Measurements from ENCODE around the gene TMEM14A. TPM values are rescaled to one million over a fixed set of nuclear protein-coding genes. Genes with fewer than 3 reads are reported as not detected.
"Not testable (repeated sequence)": the region's sequence is repeated elsewhere in the genome, so short reads cannot be mapped to it uniquely, and the experiment has no call there.

The TMEM14A gene
- total RNA-seq, 1 donor from 2014 or later = 12.3 TPM

DNA sequence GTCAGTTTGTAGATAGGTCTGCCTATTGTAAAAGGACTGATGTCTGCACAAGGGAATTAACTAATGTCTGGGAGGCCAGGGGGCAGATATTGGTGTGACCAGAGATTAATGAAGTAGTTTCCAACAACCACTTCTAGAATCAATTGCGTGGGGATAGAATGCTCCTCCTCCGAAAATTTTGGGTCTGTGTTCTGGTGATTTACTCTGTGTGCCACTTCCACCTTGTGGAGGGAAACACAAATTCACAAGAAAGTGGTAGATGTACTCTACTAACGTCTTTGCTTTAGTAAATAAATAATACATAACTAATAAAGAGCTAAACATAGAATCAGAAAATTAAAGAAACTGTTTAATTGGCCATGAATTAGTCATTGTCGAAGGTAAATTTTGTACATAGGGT is 25.5 kb downstream of the TMEM14A start:
- no peak overlapping the region for H3K4me3 ChIP-seq
- TF ChIP-seq, protein P1, sequence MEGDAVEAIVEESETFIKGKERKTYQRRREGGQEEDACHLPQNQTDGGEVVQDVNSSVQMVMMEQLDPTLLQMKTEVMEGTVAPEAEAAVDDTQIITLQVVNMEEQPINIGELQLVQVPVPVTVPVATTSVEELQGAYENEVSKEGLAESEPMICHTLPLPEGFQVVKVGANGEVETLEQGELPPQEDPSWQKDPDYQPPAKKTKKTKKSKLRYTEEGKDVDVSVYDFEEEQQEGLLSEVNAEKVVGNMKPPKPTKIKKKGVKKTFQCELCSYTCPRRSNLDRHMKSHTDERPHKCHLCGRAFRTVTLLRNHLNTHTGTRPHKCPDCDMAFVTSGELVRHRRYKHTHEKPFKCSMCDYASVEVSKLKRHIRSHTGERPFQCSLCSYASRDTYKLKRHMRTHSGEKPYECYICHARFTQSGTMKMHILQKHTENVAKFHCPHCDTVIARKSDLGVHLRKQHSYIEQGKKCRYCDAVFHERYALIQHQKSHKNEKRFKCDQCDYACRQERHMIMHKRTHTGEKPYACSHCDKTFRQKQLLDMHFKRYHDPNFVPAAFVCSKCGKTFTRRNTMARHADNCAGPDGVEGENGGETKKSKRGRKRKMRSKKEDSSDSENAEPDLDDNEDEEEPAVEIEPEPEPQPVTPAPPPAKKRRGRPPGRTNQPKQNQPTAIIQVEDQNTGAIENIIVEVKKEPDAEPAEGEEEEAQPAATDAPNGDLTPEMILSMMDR (IDR thresholded peaks at IDR 0.05) = no peak
- no peak for DNase-seq
- H3K27me3 ChIP-seq = peaks cover 6% of the 10 kb centered on the region
- no peak overlapping the region for H3K27ac ChIP-seq
- H3K4me1 ChIP-seq = no peaks in the 10 kb centered on the region
- intact Hi-C loops (cut with DNase I) = no loop called here
- H3K9me3 ChIP-seq = no peaks in the 10 kb centered on the region
- no peak for ATAC-seq
- no peaks in the 10 kb centered on the region for H3K36me3 ChIP-seq

DNA sequence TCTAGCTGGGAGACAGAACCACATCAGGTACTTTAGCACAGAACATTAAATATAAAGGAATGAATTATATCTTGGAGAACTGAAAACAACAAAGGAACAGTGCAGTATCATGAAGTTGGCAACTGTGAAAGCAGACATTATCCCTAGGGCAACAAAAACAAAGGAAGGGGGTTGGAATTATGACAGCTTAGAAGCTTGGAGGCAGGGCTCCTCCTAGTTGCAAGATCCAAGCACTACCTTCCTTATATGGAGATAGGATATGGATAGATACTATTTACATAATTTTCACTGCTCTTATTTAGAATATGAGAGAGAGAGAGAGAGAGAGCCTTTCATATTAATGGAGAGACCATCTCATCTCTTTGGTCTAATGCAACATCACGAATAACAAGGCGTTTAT is 27.0 kb downstream of the TMEM14A start:
- H3K9me3 ChIP-seq = no peaks in the 10 kb centered on the region
- ATAC-seq = no peak
- intact Hi-C loops (cut with DNase I) = no loop called here
- no peaks in the 10 kb centered on the region for H3K36me3 ChIP-seq
- H3K27ac ChIP-seq = no peak overlapping the region
- TF ChIP-seq, protein P1 (IDR thresholded peaks at IDR 0.05) = no peak
- peaks cover 11% of the 10 kb centered on the region for H3K27me3 ChIP-seq
- H3K4me1 ChIP-seq = no peaks in the 10 kb centered on the region
- H3K4me3 ChIP-seq = no peak overlapping the region
- no peak for DNase-seq

DNA sequence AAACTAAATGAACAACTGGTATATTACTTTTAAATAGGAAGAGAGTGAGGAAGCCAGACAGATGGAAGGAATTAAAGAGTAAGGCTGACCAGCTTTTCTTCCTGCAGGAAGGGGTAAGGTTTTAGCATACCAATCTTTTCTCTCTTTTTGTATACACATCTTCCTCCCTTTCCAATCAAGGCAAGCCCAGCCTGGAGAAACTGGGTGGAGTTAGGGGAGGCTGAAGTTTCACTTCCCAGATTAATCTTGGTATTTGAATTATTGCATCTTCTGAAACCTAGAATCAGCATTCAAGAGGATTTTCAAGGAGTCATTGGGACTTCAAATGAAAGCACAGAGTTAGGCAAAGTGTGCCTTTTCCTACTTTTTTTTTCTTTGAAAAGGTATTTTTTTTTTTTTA is 33.1 kb downstream of the TMEM14A start:
- no peaks in the 10 kb centered on the region for H3K9me3 ChIP-seq
- H3K27me3 ChIP-seq = peaks cover 8% of the 10 kb centered on the region
- no peak overlapping the region for H3K4me3 ChIP-seq
- DNase-seq (no peak), ATAC-seq (no peak)
- no peaks in the 10 kb centered on the region for H3K36me3 ChIP-seq
- intact Hi-C loops (cut with DNase I) = no loop called here
- H3K4me1 ChIP-seq = no peaks in the 10 kb centered on the region
- TF ChIP-seq, protein P1 (IDR thresholded peaks at IDR 0.05) = no peak
- H3K27ac ChIP-seq = no peak overlapping the region

DNA sequence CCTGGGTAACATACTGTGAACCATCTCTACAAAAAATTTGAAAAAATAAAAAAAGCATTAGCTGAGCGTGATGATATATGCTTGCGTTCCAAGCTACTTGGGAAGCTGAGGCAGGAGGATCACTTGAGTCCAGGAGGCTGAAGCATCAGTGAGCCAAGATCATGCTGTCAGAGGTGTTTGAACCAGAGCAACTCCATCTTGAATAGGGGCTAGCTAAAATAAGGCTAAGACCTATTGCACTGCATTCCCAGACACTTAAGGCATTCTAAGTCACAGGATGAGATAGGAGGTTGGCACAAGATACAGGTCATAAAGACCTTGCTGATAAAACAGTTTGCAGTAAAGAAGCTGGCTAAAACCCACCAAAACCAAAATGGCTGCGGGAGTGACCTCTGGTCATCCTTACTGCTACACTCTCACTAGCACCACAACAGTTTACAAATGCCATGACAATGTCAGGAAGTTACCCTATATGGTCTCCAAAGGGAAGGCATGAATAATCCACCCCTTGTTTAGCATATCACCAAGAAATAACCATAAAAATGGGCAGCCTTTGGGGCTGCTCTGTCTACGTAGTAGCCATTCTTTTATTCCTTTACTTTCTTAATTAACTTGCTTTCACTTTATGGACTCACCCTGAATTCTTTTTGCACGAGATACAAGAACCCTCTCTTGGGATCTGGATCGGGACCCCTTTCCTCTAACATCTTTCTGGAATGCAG is 34.0 kb downstream of the TMEM14A start:
- intact Hi-C loops (cut with DNase I); H3K4me1 ChIP-seq; H3K27ac ChIP-seq; H3K9me3 ChIP-seq; H3K4me3 ChIP-seq; ATAC-seq; H3K27me3 ChIP-seq; DNase-seq; H3K36me3 ChIP-seq: not testable (repeated sequence)

DNA sequence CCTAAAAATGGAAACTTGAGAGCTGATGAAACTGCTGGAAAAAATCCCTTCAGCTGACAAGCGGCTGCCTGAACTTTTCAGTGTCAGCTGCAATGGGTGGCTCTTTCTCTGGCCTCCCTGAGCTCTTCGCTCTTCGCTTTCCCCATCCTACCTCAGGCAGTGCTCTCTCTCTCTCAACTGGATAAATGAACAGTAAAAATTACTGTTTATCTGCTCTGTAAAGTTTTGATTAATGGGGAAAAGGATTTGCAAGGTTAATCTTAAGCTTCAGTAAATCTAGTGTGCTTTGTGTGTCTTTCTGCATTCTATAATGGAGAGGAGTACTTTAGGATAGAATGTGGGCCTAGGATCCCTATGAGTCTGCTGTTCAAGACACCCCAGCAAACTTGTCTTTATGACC is 35.1 kb downstream of the TMEM14A start:
- TF ChIP-seq, protein P1 (IDR thresholded peaks at IDR 0.05) = no peak
- intact Hi-C loops (cut with DNase I) = no loop called here
- no peak for DNase-seq
- H3K36me3 ChIP-seq = no peaks in the 10 kb centered on the region
- no peak for ATAC-seq
- H3K4me3 ChIP-seq = no peak overlapping the region
- H3K27ac ChIP-seq = no peak overlapping the region
- H3K4me1 ChIP-seq = no peaks in the 10 kb centered on the region
- no peaks in the 10 kb centered on the region for H3K9me3 ChIP-seq
- peaks cover 6% of the 10 kb centered on the region for H3K27me3 ChIP-seq

DNA sequence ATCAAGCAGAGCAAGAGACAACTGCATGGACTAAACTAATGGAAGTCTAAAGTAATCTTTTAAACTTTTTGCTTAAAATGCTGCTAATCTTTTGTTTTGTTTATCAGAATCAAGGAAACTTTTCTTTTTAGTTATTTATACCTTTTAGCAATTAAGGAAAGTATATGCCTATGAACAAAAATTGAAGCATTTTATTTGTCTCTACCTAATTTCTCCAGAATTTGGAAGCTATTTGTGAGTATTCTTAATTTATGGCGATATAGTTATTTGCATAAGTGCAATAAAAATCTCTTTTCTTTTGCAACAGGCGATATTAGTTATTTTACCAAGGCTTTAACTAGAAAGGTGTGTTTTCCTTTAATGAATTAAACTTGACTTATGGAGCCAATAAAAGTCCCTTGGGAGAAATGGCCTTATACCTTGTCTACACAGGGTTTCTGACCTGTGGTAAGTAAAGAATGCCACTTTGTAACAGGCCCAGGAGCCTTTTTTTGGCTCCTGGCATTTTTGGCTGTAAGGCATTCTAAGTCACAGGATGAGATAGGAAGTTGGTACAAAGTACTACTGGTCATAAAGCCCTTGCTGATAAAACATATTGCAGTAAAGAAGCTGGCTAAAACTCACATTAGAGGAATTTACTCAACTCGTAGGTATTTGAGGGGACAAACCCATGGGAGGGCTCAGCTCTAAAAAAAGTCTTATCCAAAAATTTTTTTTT is 37.2 kb downstream of the TMEM14A start:
- H3K27ac ChIP-seq = no peak overlapping the region
- H3K4me3 ChIP-seq = no peak overlapping the region
- no peak for DNase-seq
- no peaks in the 10 kb centered on the region for H3K4me1 ChIP-seq
- H3K9me3 ChIP-seq = no peaks in the 10 kb centered on the region
- intact Hi-C loops (cut with DNase I) = no loop called here
- ATAC-seq = no peak
- H3K27me3 ChIP-seq = no peaks in the 10 kb centered on the region
- H3K36me3 ChIP-seq = no peaks in the 10 kb centered on the region
- TF ChIP-seq, protein P1 (IDR thresholded peaks at IDR 0.05) = no peak

Data from upper lobe of right lung (tissue), 1 donor.